ENCODE data around the gene RERE. TPM values are rescaled to one million over a fixed set of nuclear protein-coding genes. Genes with fewer than 3 reads are reported as not detected.

RERE gene
- total RNA-seq, 1 donor from 2014 or later, result 76.8 TPM

- Mint-ChIP-seq H3K36me3 (ENCODE audit: unreplicated experiment) (peaks cover 19% of the 10 kb centered on the region), H3K27ac (ENCODE audit: unreplicated experiment) (no peak overlapping the region), H3K27me3 (ENCODE audit: unreplicated experiment) (no peaks in the 10 kb centered on the region), H3K9me3 (ENCODE audit: unreplicated experiment) (peaks cover 9% of the 10 kb centered on the region), H3K4me3 (ENCODE audit: unreplicated experiment) (no peak overlapping the region), H3K4me1 (ENCODE audit: unreplicated experiment) (peaks cover 13% of the 10 kb centered on the region)
- no peak for TF ChIP-seq CTCF (IDR thresholded peaks at IDR 0.05)
- DNase-seq (ENCODE audit: extremely low spot score, unreplicated experiment), result no peak
Measured at GRCh38 chr1:8545078-8545477, 272.4 kb downstream of the RERE start.

- H3K4me1 Mint-ChIP-seq (ENCODE audit: unreplicated experiment), result peaks cover 14% of the 10 kb centered on the region
- H3K36me3 Mint-ChIP-seq (ENCODE audit: unreplicated experiment), result peaks cover 19% of the 10 kb centered on the region
- H3K9me3 Mint-ChIP-seq (ENCODE audit: unreplicated experiment), result peaks cover 9% of the 10 kb centered on the region
- H3K27ac Mint-ChIP-seq (ENCODE audit: unreplicated experiment), result no peak overlapping the region
- DNase-seq (ENCODE audit: extremely low spot score, unreplicated experiment), result no peak
- no peak for TF ChIP-seq CTCF (IDR thresholded peaks at IDR 0.05)
- no peaks in the 10 kb centered on the region for H3K27me3 Mint-ChIP-seq (ENCODE audit: unreplicated experiment)
- no peak overlapping the region for H3K4me3 Mint-ChIP-seq (ENCODE audit: unreplicated experiment)
Measured at GRCh38 chr1:8544644-8545043, 272.8 kb downstream of the RERE start.

GRCh38 chr1:8543965-8544364 is 273.5 kb downstream of the RERE start:
- TF ChIP-seq CTCF (IDR thresholded peaks at IDR 0.05), result no peak
- H3K27ac Mint-ChIP-seq (ENCODE audit: unreplicated experiment), result no peak overlapping the region
- DNase-seq (ENCODE audit: extremely low spot score, unreplicated experiment), result no peak
- H3K27me3 Mint-ChIP-seq (ENCODE audit: unreplicated experiment), result no peaks in the 10 kb centered on the region
- peaks cover 14% of the 10 kb centered on the region for H3K4me1 Mint-ChIP-seq (ENCODE audit: unreplicated experiment)
- no peak overlapping the region for H3K4me3 Mint-ChIP-seq (ENCODE audit: unreplicated experiment)
- H3K9me3 Mint-ChIP-seq (ENCODE audit: unreplicated experiment), result peaks cover 9% of the 10 kb centered on the region
- H3K36me3 Mint-ChIP-seq (ENCODE audit: unreplicated experiment), result peaks cover 19% of the 10 kb centered on the region

- no peak for TF ChIP-seq CTCF (IDR thresholded peaks at IDR 0.05)
- Mint-ChIP-seq H3K4me1 (ENCODE audit: unreplicated experiment) (peaks cover 14% of the 10 kb centered on the region), H3K27ac (ENCODE audit: unreplicated experiment) (no peak overlapping the region), H3K27me3 (ENCODE audit: unreplicated experiment) (no peaks in the 10 kb centered on the region), H3K4me3 (ENCODE audit: unreplicated experiment) (no peak overlapping the region), H3K36me3 (ENCODE audit: unreplicated experiment) (peaks cover 19% of the 10 kb centered on the region), H3K9me3 (ENCODE audit: unreplicated experiment) (peaks cover 9% of the 10 kb centered on the region)
- DNase-seq (ENCODE audit: extremely low spot score, unreplicated experiment), result no peak
Measured at GRCh38 chr1:8541961-8542521, 275.4 kb downstream of the RERE start.

GRCh38 chr1:8540971-8541370 is 276.5 kb downstream of the RERE start:
- H3K36me3 Mint-ChIP-seq (ENCODE audit: unreplicated experiment), result peaks cover 19% of the 10 kb centered on the region
- H3K9me3 Mint-ChIP-seq (ENCODE audit: unreplicated experiment), result peaks cover 9% of the 10 kb centered on the region
- TF ChIP-seq CTCF (IDR thresholded peaks at IDR 0.05), result no peak
- H3K4me3 Mint-ChIP-seq (ENCODE audit: unreplicated experiment), result no peak overlapping the region
- H3K4me1 Mint-ChIP-seq (ENCODE audit: unreplicated experiment), result peaks cover 14% of the 10 kb centered on the region
- DNase-seq (ENCODE audit: extremely low spot score, unreplicated experiment), result no peak
- H3K27ac Mint-ChIP-seq (ENCODE audit: unreplicated experiment), result peak overlapping the region; percentile 81
- H3K27me3 Mint-ChIP-seq (ENCODE audit: unreplicated experiment), result no peaks in the 10 kb centered on the region
